Omental fat pad (tissue), 4 donors: ENCODE measurements around the gene ARHGAP1. TPM values are rescaled to one million over a fixed set of nuclear protein-coding genes. Genes with fewer than 3 reads are reported as not detected.

ENCODE experiments used
- ATAC-seq: fragments of 150-250 bp; one replicate; pipeline ENCODE4 v1.9.1; 2016; ENCODE audit warnings: mild to moderate bottlenecking, moderate library complexity; ENCODE audit not compliant: low FRiP score
- DNase-seq: peaks from one replicate; pipeline ENCODE4 v3.0.0-alpha.2; 2019; ENCODE audit warnings: low spot score
- CTCF ChIP-seq, 3 donors: fragments of 450-650 bp; IDR thresholded peaks; one replicate each; pipeline ENCODE4 v1.5.1; 2016 to 2017; ENCODE audit warnings: antibody characterized with exemption in 3 of 3, mild to moderate bottlenecking in 3 of 3, moderate library complexity in 2 of 3
- total RNA-seq, 4 donors: library from RNA; depleted of rRNA; stranded (reverse); fragments of >200 nt; gene quantifications; one replicate each; pipeline ENCODE4 v1.1.0, GENCODE V29; 2016

Gene ARHGAP1
- total RNA-seq, 4 donors from 2014 or later, result 34.6 to 69.2 (median 42.6) TPM

GRCh38 chr11:46640036-46640788 is 60.2 kb downstream of the ARHGAP1 start:
- ATAC-seq, result no peak
- no peak for DNase-seq
- no peak for TF ChIP-seq CTCF (IDR thresholded peaks at IDR 0.05)

DNA sequence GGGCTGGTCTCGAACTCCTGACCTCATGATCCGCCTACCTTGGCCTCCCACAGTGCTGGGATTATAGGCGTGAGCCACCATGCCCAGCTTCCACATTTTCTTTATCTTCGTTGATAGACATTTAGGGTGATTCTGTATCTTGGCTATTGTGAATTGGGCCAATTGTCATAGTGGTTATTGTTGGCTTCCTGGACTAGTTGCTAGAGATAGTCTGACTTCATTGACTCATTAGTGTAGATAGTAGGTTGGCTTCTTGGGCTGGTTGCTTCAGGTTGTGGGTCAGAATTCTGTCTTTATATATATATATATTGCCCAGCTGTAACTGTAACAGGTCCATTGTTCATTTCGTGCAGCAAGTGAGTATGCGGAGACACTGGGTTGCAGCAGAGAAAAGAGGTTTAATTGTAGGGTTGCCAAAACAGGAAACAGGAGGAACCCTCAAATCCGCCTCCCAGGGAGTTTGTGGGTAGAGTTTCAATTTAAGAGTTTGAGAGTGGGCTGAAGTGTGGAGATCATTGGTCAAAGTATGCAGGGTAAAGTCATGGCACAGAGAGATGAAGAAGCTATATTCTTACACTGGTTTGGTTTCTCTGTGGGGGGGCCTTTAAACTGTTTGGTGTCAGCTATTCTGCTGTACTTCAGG is 61.1 kb downstream of the ARHGAP1 start:
- no peak for TF ChIP-seq CTCF (IDR thresholded peaks at IDR 0.05)
- no peak for ATAC-seq
- no peak for DNase-seq

DNA sequence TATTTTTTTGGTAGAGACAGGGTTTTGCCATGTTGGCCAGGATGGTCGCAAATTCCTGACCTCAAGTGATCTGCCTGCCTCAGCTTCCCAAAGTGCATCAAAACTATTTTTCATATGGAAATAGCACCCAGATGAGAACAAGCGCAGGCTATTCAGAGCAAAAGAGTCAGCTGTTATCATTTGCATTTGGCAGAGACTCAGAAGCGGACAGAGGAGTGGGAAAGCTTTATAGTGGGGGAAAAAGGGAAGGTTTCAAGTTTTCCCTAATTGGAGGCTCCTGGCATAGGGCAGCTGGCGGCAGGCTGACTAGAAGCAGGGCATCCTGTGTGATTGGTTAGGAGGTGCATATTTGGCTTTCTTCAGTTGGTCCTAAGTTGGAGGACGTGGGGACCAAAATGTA is 62.9 kb downstream of the ARHGAP1 start:
- ATAC-seq (no peak), DNase-seq (no peak)
- no peak for TF ChIP-seq CTCF (IDR thresholded peaks at IDR 0.05)

GRCh38 chr11:46635557-46636139 is 64.8 kb downstream of the ARHGAP1 start:
- TF ChIP-seq CTCF (IDR thresholded peaks at IDR 0.05), result no peak
- ATAC-seq, result no peak

GRCh38 chr11:46633291-46634217 is 66.9 kb downstream of the ARHGAP1 start:
- TF ChIP-seq CTCF (IDR thresholded peaks at IDR 0.05), result no peak
- DNase-seq (no peak), ATAC-seq (no peak)

More at GRCh38 chr11:46635557-46636139, 64.8 kb downstream of the ARHGAP1 start:
- no peak for DNase-seq

DNA sequence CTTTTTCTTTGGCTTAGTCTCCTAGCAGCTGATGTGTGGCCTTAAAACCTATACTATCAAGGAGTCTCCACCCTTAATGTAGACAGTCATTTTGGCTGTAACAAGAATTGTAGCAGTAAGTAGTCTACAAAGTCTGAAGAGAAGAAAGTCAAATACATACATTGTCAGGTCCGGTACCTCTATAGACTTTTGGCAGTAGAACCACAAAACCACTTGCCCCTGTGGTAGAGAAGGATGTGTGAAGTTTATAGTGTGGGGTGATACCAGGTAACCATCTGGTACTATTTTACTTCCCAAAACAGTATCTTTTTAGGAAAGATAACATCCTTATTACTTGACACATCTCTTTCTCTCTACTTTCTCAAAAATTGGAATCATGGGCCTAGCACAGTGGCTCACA is 67.9 kb downstream of the ARHGAP1 start:
- DNase-seq, result no peak
- TF ChIP-seq CTCF (IDR thresholded peaks at IDR 0.05), result no peak
- no peak for ATAC-seq
